ENCODE measurements around the gene OLA1. TPM values are rescaled to one million over a fixed set of nuclear protein-coding genes. Genes with fewer than 3 reads are reported as not detected.
A peak's percentile ranks its signal among the peaks of the same experiment; 100 is the strongest.

OLA1 gene
- total RNA-seq (10 to 100 TPM; 34.4 to 84.7 (median 40.3) TPM), polyA plus RNA-seq (10 to 100 TPM; 55.8 to 83.6 TPM), total RNA-seq (38.8 reads per million, percentile 66 among the genes with 10 or more reads in this experiment)

DNA sequence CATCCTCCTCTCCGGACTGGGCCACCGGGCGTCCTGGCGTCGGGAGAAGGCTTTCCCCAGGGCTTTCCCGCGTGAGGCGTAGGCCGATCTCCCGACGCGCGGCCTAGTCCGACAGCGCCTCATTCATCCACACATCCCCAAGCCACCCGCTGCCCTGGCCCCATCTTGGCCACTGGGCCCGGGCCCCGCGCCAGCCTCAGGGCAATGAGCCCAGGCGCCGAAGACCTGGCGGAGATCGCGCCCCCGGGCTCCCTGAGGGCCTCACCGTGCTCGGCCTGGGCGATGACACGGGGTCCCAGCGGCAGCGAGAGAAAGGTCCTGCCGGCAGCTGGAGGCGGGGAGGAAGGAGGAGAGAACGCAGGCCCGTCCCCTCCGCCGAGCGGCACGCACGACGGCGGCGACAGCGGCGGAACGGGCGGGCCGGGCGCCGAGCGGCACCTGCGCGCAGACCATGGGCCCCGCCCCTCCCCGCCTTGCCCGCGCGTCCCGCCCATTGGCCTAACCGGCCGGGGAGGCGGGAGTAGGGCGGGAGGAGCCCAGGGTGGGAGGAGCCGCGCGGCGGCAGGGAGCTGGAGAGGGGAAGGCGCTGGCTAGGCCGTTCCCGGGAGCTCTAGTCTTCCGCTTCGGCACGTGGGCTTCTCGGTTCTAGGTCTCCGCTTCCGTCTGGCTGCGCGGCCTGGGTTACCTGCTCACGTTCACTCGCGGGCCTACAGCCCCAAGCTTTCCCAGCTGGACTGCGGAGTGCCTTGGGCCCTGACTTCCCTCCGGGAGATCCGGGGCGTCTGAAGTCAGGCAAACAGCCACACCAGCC lies at the start of gene OLA1:
Gene OLA1 (minus strand): TSS at position 346 of the 811 bp plus-strand sequence. CDS start 1,717 bp downstream, outside the sequence.
- peak within 1 kb of the TSS; percentile 82 for H3K27ac ChIP-seq (ENCODE audit: low read depth, low read length)
- peak within 1 kb of the TSS; percentile 90 for H3K4me3 ChIP-seq (ENCODE audit: low read length)
- peak; percentile 91 to 99 (median 95) for DNase-seq
- no peaks in the 10 kb centered on the region for H3K9me3 ChIP-seq (ENCODE audit: control insufficient read depth in 2 of 3, low read length in 3 of 3)
- Mint-ChIP-seq H3K4me1 (peaks cover 18 to 32% (median 25%) of the 10 kb centered on the region in 7 donors), H3K9me3 (peaks cover 0 to 3% (median 0%) of the 10 kb centered on the region in 11 donors), H3K36me3 (peaks cover 0 to 17% (median 13%) of the 10 kb centered on the region in 5 donors), H3K27ac (peak within 1 kb of the TSS; percentile 67 to 91 (median 79)), H3K27me3 (peaks cover 0 to 5% (median 0%) of the 10 kb centered on the region in 5 donors), H3K4me3 (peak within 1 kb of the TSS; percentile 71 to 88 (median 86))
- ATAC-seq, result peak; percentile 99
- H3K4me1 ChIP-seq (ENCODE audit: control insufficient read depth in 2 of 2, insufficient read depth in 2 of 2, low read length in 2 of 2), result peaks cover 6 to 12% of the 10 kb centered on the region in 2 donors
- intact Hi-C loops (cut with micrococcal nuclease), result loop anchor here (1.0 to 5.0 kb wide), 14 partner anchors 84 to 1754 kb away; partner anchors contain the start of genes LNPK (in 2 of the 2), SCRN3 (in 2 of the 2), ATF2 (in 1 of the 2) and CDCA7 (in 1 of the 2)
- H3K27me3 ChIP-seq (ENCODE audit: control insufficient read depth in 2 of 2, insufficient read depth in 2 of 2, low read length in 2 of 2), result no peaks in the 10 kb centered on the region
- ChIA-PET POLR2A (interaction anchor here (0.7 to 1.6 kb wide), 4 partner anchors 12 to 284 kb away, joined by 3 to 8 read pairs (median 3); partner anchors contain the start of genes SCRN3 and SP3), CTCF (interaction anchor here (0.6 to 1.0 kb wide), 2 partner anchors 88 to 342 kb away, joined by 3 to 4 read pairs; no protein-coding TSS in a partner anchor)
- peaks cover 0 to 4% (median 0%) of the 10 kb centered on the region in 3 experiments for H3K36me3 ChIP-seq (ENCODE audit: control insufficient read depth in 2 of 3, insufficient read depth in 3 of 3, low read length in 3 of 3)

- Mint-ChIP-seq H3K9me3 (peaks cover 0 to 19% (median 10%) of the 10 kb centered on the region in 11 donors), H3K27ac (no peak overlapping the region), H3K4me1 (no peaks in the 10 kb centered on the region), H3K4me3 (no peak overlapping the region), H3K27me3 (peaks cover 18 to 34% (median 22%) of the 10 kb centered on the region in 5 donors), H3K36me3 (peaks cover 0 to 3% (median 0%) of the 10 kb centered on the region in 5 donors)
- no peak for DNase-seq
- ChIA-PET CTCF (no interaction called here), POLR2A (no interaction called here)
- no peak overlapping the region for H3K27ac ChIP-seq (ENCODE audit: low read depth, low read length)
- intact Hi-C loops (cut with micrococcal nuclease), result no loop called here
- H3K9me3 ChIP-seq (ENCODE audit: control insufficient read depth in 2 of 3, low read length in 3 of 3), result no peaks in the 10 kb centered on the region
- no peaks in the 10 kb centered on the region for H3K27me3 ChIP-seq (ENCODE audit: control insufficient read depth in 2 of 2, insufficient read depth in 2 of 2, low read length in 2 of 2)
- no peak overlapping the region for H3K4me3 ChIP-seq (ENCODE audit: low read length)
- H3K36me3 ChIP-seq (ENCODE audit: control insufficient read depth in 2 of 3, insufficient read depth in 3 of 3, low read length in 3 of 3), result no peaks in the 10 kb centered on the region
- no peak for ATAC-seq
- H3K4me1 ChIP-seq (ENCODE audit: control insufficient read depth in 2 of 2, insufficient read depth in 2 of 2, low read length in 2 of 2), result no peaks in the 10 kb centered on the region
Observed at GRCh38 chr2:174292908-174293307, 44.6 kb upstream of the OLA1 start.

GRCh38 chr2:174286172-174286571 lies 37.8 kb upstream of the OLA1 start:
- CTCF ChIA-PET, result no interaction called here

DNA sequence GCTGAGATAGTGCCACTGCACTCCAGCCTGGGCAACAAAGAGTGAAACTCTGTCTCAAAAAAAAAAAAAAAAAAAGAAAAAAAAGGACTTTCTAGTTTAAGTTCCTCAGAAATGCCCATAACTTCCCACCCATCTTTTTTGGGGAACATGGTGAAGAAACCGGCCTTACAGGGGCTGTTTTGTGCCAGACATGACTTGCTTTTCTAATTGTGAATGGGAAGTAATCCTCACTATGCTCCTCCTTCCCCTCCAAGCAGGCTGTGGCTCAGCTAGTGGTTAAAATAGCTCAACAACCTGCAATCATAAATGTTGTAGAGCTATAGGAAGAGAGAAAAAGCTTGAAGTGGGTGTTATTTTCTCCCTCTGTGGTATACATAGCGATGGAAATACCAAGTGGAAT lies 34.1 kb upstream of the OLA1 start:
- ChIA-PET CTCF (no interaction called here), POLR2A (no interaction called here)
- no peaks in the 10 kb centered on the region for H3K4me1 ChIP-seq (ENCODE audit: control insufficient read depth in 2 of 2, insufficient read depth in 2 of 2, low read length in 2 of 2)
- no peak overlapping the region for H3K27ac ChIP-seq (ENCODE audit: low read depth, low read length)
- Mint-ChIP-seq H3K27me3 (peaks cover 18 to 42% (median 32%) of the 10 kb centered on the region in 5 donors), H3K4me1 (no peaks in the 10 kb centered on the region), H3K36me3 (no peaks in the 10 kb centered on the region), H3K9me3 (peaks cover 0 to 4% (median 0%) of the 10 kb centered on the region in 11 donors), H3K4me3 (no peak overlapping the region), H3K27ac (no peak overlapping the region)
- no peaks in the 10 kb centered on the region for H3K27me3 ChIP-seq (ENCODE audit: control insufficient read depth in 2 of 2, insufficient read depth in 2 of 2, low read length in 2 of 2)
- intact Hi-C loops (cut with micrococcal nuclease), result no loop called here
- DNase-seq, result no peak
- no peaks in the 10 kb centered on the region for H3K36me3 ChIP-seq (ENCODE audit: control insufficient read depth in 2 of 3, insufficient read depth in 3 of 3, low read length in 3 of 3)
- no peaks in the 10 kb centered on the region for H3K9me3 ChIP-seq (ENCODE audit: control insufficient read depth in 2 of 3, low read length in 3 of 3)
- ATAC-seq, result peak; percentile 32
- no peak overlapping the region for H3K4me3 ChIP-seq (ENCODE audit: low read length)

More at GRCh38 chr2:174286172-174286571, 37.8 kb upstream of the OLA1 start:
- intact Hi-C loops (cut with micrococcal nuclease), result no loop called here
- Histone ChIP-seq H3K27ac (ENCODE audit: low read depth, low read length) (no peak overlapping the region), H3K4me1 (ENCODE audit: control insufficient read depth in 2 of 2, insufficient read depth in 2 of 2, low read length in 2 of 2) (no peaks in the 10 kb centered on the region), H3K27me3 (ENCODE audit: control insufficient read depth in 2 of 2, insufficient read depth in 2 of 2, low read length in 2 of 2) (no peaks in the 10 kb centered on the region), H3K36me3 (ENCODE audit: control insufficient read depth in 2 of 3, insufficient read depth in 3 of 3, low read length in 3 of 3) (no peaks in the 10 kb centered on the region), H3K4me3 (ENCODE audit: low read length) (no peak overlapping the region), H3K9me3 (ENCODE audit: control insufficient read depth in 2 of 3, low read length in 3 of 3) (no peaks in the 10 kb centered on the region)
- H3K4me1 Mint-ChIP-seq, result no peaks in the 10 kb centered on the region
- no peaks in the 10 kb centered on the region for H3K36me3 Mint-ChIP-seq
- DNase-seq, result no peak
- peaks cover 32 to 44% (median 38%) of the 10 kb centered on the region in 5 donors for H3K27me3 Mint-ChIP-seq
- ATAC-seq, result no peak
- no peak overlapping the region for H3K4me3 Mint-ChIP-seq
- POLR2A ChIA-PET, result no interaction called here
- no peak overlapping the region for H3K27ac Mint-ChIP-seq
- peaks cover 0 to 10% (median 4%) of the 10 kb centered on the region in 11 donors for H3K9me3 Mint-ChIP-seq

GRCh38 chr2:174281736-174282135 lies 33.4 kb upstream of the OLA1 start:
- intact Hi-C loops (cut with micrococcal nuclease), result no loop called here
- Histone ChIP-seq H3K27me3 (ENCODE audit: control insufficient read depth in 2 of 2, insufficient read depth in 2 of 2, low read length in 2 of 2) (no peaks in the 10 kb centered on the region), H3K4me1 (ENCODE audit: control insufficient read depth in 2 of 2, insufficient read depth in 2 of 2, low read length in 2 of 2) (no peaks in the 10 kb centered on the region), H3K9me3 (ENCODE audit: control insufficient read depth in 2 of 3, low read length in 3 of 3) (no peaks in the 10 kb centered on the region), H3K4me3 (ENCODE audit: low read length) (no peak overlapping the region), H3K27ac (ENCODE audit: low read depth, low read length) (no peak overlapping the region), H3K36me3 (ENCODE audit: control insufficient read depth in 2 of 3, insufficient read depth in 3 of 3, low read length in 3 of 3) (no peaks in the 10 kb centered on the region)
- ATAC-seq (no peak), DNase-seq (no peak)
- ChIA-PET CTCF (no interaction called here), POLR2A (no interaction called here)
- H3K27me3 Mint-ChIP-seq, result peaks cover 16 to 40% (median 35%) of the 10 kb centered on the region in 5 donors
- no peak overlapping the region for H3K4me3 Mint-ChIP-seq
- no peaks in the 10 kb centered on the region for H3K4me1 Mint-ChIP-seq
- H3K9me3 Mint-ChIP-seq, result peaks cover 0 to 4% (median 0%) of the 10 kb centered on the region in 11 donors
- H3K36me3 Mint-ChIP-seq, result no peaks in the 10 kb centered on the region
- H3K27ac Mint-ChIP-seq, result no peak overlapping the region

- Histone ChIP-seq H3K36me3 (ENCODE audit: control insufficient read depth in 2 of 3, insufficient read depth in 3 of 3, low read length in 3 of 3) (no peaks in the 10 kb centered on the region), H3K9me3 (ENCODE audit: control insufficient read depth in 2 of 3, low read length in 3 of 3) (no peaks in the 10 kb centered on the region), H3K27ac (ENCODE audit: low read depth, low read length) (no peak overlapping the region), H3K27me3 (ENCODE audit: control insufficient read depth in 2 of 2, insufficient read depth in 2 of 2, low read length in 2 of 2) (no peaks in the 10 kb centered on the region), H3K4me3 (ENCODE audit: low read length) (no peak overlapping the region), H3K4me1 (ENCODE audit: control insufficient read depth in 2 of 2, insufficient read depth in 2 of 2, low read length in 2 of 2) (no peaks in the 10 kb centered on the region)
- H3K27ac Mint-ChIP-seq, result no peak overlapping the region
- DNase-seq (no peak), ATAC-seq (no peak)
- no peak overlapping the region for H3K4me3 Mint-ChIP-seq
- no peaks in the 10 kb centered on the region for H3K4me1 Mint-ChIP-seq
- ChIA-PET CTCF (no interaction called here), POLR2A (no interaction called here)
- H3K27me3 Mint-ChIP-seq, result peaks cover 20 to 40% (median 29%) of the 10 kb centered on the region in 5 donors
- H3K36me3 Mint-ChIP-seq, result no peaks in the 10 kb centered on the region
- peaks cover 0 to 4% (median 0%) of the 10 kb centered on the region in 11 donors for H3K9me3 Mint-ChIP-seq
- intact Hi-C loops (cut with micrococcal nuclease), result no loop called here
Observed at GRCh38 chr2:174280596-174280995, 32.3 kb upstream of the OLA1 start.

All from naive thymus-derived CD4-positive, alpha-beta T cell (primary cell).